HG03342 (cell line): ENCODE measurements around the gene PARD3B.

Experiments
- ATAC-seq: cut with Tn5 transposase; IDR thresholded peaks from one replicate; pipeline ENCODE4 v1.9.1; 2021; ENCODE audit warnings: mild to moderate bottlenecking, moderate library complexity; ENCODE audit not compliant: unreplicated experiment

The PARD3B gene

GRCh38 chr2:204877691-204878090 lies 332.4 kb downstream of the PARD3B start:
- ATAC-seq: no peak

DNA sequence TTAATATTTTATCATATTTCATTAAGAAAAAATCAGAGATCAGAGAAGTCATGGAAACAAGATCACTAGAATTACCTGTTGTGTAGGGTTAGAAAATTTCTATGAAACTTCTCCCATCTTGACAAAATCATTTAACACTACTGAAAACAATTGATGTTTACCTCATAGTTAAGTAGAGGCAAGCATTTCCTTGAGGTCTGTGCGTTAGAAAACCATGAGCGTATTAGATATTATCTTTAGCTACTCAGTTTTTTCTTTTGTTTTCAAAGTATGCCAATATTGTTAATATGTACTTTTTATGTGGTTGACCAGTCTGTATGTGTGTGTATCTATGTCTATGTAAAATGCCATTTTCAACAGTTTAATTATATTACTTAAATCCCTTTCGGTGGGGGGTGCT lies 335.7 kb downstream of the PARD3B start:
- no peak for ATAC-seq

- no peak for ATAC-seq
These were observed 336.4 kb downstream of the PARD3B start for GRCh38 chr2:204881655-204882054.

DNA sequence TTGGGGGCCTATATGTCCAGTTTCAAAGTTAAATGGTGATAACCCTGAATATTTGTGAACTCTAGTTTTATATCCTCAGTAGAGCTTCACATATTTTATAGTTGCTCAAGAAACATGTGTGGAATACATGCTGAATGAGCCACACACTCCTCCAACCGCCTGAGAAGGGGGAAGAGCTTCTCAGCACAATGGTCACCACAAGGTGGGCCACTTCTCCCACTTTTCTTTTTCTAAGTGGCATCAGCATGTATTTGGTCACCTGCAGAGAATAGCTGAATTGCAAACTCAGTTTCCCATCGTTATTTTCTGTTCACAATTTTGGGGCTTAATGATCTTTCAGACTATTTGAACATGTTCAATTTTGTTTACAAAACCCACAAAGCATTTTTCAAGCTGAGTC lies 340.5 kb downstream of the PARD3B start:
- ATAC-seq: no peak

DNA sequence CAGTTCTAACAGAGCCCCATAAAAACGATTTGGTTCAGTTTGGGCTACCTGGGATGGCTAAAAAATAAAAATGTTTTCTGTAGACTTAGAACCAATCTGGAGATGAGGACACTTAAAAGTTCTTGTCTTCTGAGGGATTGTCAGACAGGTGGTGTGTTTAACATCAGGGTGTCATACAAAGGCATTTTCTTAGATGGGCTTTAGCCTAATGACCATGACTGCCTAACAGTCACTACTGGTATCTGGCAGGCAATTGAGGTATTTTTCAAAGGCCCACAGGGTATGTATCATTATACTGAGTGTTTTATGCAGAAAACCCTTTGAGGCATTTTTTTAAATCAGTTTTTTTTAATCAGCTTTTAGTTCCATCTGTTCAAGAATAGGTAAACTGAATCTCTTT lies 341.4 kb downstream of the PARD3B start:
- no peak for ATAC-seq

GRCh38 chr2:204888222-204888621 lies 342.9 kb downstream of the PARD3B start:
- no peak for ATAC-seq

- ATAC-seq: no peak
These were observed 345.4 kb downstream of the PARD3B start for GRCh38 chr2:204890680-204891079.

DNA sequence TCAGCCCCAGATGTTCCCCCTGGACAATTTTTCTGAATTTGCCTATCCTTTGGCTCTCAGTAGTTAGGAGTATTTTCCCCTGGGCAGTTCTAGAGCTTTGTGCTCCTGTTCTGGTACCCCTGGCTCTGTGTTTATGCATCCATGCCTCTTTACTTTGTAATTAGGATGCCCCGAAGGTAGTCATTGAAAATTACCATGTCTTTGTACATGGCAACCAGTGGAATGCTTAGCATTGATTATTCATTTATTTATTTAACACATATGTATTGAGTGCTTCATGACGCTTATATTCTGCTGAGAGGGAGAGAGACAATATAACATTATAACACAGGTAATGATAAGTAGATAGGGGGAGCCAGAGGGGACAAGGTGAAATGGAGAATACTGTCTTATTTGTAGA lies 346.5 kb downstream of the PARD3B start:
- ATAC-seq: no peak

GRCh38 chr2:204892506-204893255 lies 347.4 kb downstream of the PARD3B start:
- no peak for ATAC-seq

DNA sequence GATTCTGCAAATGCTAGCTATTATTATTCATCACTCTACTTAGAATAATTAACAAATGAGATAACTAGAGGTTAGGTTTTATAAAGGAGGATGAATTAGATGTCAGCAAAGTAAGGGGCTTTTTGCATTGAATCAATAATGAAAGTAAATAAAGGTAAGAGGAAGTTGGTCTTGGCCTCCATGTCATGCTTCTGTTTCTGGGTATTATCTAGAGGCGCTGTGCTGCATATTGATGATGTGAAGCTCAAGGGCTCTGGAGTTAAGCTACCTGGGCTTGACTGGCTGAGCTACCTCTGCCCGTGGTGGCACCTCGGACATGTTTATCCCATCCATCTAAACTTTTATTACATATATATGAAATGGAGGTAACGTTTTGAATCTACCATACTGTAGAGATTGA lies 350.9 kb downstream of the PARD3B start:
- peak; percentile 58 for ATAC-seq

DNA sequence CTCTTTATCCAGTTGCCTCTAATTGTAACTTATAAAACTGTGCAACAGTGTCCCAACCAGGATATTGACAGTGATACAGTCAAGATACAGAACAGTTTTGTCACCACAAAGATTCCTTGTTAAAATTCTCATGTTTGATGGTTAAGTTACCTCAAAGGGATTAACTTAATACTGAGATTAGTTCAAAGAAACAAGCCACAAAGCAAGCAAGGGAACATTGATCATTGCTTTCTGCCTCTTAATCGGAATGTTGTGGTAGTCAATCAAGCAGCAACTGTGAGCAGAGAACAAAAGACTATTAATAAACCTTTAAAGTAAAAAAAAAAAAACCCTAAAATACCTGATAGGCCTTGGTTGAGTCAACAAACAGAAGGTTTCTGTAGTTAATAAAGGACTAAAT lies 352.3 kb downstream of the PARD3B start:
- no peak for ATAC-seq

DNA sequence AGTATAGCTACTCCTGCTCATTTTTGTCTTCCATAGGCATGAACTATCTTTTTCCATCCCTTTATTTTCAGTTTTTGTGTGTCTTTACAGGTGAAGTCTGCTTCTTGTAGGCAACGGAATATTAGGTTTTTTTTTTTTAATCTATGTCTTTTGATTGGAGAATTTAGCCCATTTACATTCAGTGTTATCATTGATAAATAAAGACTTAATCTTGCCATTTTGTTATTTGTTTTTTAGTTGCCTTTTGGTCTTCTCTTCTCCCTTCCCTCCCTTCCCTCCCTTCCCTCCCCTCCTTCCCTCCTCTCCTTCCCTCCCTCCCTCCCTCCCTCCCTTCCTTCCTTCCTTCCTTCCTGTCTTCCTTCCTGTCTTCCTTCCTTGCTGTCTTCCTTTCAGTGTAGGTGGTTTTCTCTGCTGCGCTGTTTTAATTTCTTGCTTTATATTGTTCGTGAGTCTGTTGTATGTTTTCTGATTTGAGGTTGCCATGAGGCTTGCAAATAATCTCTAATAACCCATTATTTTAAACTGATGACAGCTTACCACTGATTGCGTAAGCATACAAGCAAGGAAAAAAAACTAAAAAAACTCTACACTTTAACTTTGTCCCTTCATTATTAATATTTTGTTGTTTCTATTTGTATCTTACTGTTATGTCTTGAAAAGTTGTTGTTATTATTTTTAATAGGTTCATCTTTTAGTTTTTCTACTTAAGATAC lies 353.8 kb downstream of the PARD3B start:
- ATAC-seq: no peak

- no peak for ATAC-seq
These were observed 354.7 kb downstream of the PARD3B start for GRCh38 chr2:204899983-204900382.

- ATAC-seq: no peak
These were observed 355.2 kb downstream of the PARD3B start for GRCh38 chr2:204900487-204900886.

- no peak for ATAC-seq
These were observed 355.6 kb downstream of the PARD3B start for GRCh38 chr2:204900910-204901309.

GRCh38 chr2:204901591-204901990 lies 356.3 kb downstream of the PARD3B start:
- no peak for ATAC-seq

GRCh38 chr2:204909791-204910190 lies 364.5 kb downstream of the PARD3B start:
- ATAC-seq: no peak

- ATAC-seq: no peak
These were observed 368.0 kb downstream of the PARD3B start for GRCh38 chr2:204913312-204913711.

- ATAC-seq: no peak
These were observed 368.7 kb downstream of the PARD3B start for GRCh38 chr2:204913854-204914464.

DNA sequence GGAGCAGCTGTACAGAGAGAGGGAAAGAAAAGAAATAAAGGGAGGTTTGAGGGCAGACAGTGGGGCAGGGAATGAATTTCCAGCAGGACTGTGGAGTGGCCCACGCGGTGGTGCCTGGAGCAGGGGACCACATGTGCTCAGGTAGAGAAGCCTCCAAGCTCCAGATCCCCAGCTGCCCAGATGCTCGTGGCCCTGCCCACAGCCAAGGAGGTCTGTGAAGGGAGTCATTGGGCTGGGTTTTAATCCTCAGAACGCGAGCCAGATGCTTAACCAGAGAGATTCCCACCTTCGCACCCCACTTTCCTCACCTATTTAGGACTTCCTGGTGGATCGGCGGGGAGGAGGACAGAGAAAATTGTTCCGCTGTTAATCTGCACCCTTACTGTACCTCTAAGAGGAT lies 369.4 kb downstream of the PARD3B start:
- ATAC-seq: no peak

DNA sequence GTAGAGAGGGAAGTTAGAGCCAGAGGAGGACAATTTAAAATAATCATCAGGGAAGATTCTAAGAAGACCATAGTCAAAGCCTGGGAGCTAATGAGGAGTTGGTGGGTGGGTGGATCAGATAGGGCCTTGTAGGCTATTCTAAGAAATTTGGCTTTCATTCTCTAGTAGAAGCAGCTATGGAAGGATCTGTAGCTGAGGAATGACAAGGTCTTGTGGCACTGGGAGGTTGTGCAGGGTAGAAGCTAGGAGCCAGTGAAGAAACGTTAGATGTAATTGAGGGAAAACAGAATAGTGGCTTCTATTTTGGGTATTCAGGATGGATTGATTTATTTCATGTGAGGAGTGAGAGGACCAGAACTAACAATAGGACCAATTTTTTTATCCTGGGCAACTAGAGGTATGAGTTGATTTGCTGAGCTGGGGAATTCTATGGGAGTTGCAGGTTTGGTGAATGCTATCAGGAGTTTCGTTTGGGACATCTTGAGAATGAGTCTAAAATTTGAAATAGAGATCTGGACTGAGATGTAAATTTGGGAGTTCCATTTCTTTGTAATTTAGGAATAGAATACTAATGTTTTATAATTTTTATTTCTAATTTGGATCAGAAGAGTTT lies 371.9 kb downstream of the PARD3B start:
- no peak for ATAC-seq

DNA sequence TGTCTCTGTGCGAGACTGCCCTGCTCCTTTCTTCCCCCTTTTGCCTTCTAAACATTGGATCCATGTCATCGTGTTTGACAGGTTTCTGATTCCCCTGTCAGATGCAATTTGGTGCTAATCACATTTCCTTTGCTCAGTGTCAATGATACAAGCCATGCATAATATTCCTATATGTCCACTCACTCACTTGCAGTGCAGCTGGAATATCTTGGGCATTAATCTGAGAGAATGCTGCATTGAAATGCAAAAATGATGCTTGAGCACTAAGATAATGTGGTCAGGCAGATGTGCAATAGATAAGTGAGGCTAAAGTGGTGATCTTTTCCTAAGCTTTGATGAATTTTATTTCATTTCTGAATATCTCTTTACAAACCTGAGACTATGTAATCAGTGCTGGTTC lies 375.5 kb downstream of the PARD3B start:
- ATAC-seq: no peak
